Left lung (tissue), 10 donors: ENCODE results near the gene ZSCAN18. TPM values are rescaled to one million over a fixed set of nuclear protein-coding genes. Genes with fewer than 3 reads are reported as not detected.

Experiments
- ATAC-seq: fragments of 200-7000 bp; cut with Tn5 transposase; one replicate; pipeline ENCODE4 v1.9.1; 2020; ENCODE audit warnings: moderate library complexity
- DNase-seq, 4 donors: peaks; one replicate each; pipeline ENCODE4 v3.0.0-alpha.2; 2013 to 2020
- H3K27ac ChIP-seq, 2 donors: fragments of 200-600 bp; sonication (generic) in 1 of 2; one replicate each; pipeline versions ENCODE4 v1.5.0 to v1.8.0; 2020 to 2021
- H3K27me3 ChIP-seq, 2 donors: fragments of 200-600 bp; sonication (generic) in 1 of 2; one replicate each; pipeline versions ENCODE4 v1.5.0 to v1.8.0; 2020 to 2021
- H3K36me3 ChIP-seq, 2 donors: fragments of 200-600 bp; sonication (generic) in 1 of 2; one replicate each; pipeline versions ENCODE4 v1.5.0 to v1.8.0; 2020 to 2021
- H3K4me1 ChIP-seq, 2 donors: fragments of 200-600 bp; one replicate each; pipeline ENCODE4 v1.8.0; 2021
- H3K4me3 ChIP-seq, 2 donors: fragments of 200-600 bp; sonication (generic) in 1 of 2; one replicate each; pipeline versions ENCODE4 v1.5.0 to v1.8.0; 2020 to 2021; ENCODE audit warnings: mild to moderate bottlenecking in 1 of 2
- H3K9me3 ChIP-seq, 2 donors: fragments of 200-600 bp; sonication (generic) in 1 of 2; one replicate each; pipeline versions ENCODE4 v1.5.0 to v1.8.0; 2020 to 2021
- intact Hi-C, 2 donors: fragments of 100-400 bp; cut with DNase I; formaldehyde crosslinking; loops; one replicate each; pipeline versions ENCODE4 v1.11.2 to v1.14.2; 2022
- polyA plus RNA-seq, 6 donors: library from polyadenylated mRNA; unstranded; fragments of 120-200 nt; gene quantifications; one replicate each; pipeline ENCODE4 v1.2.1, GENCODE V29; 2013; ENCODE audit not compliant: insufficient read length in 6 of 6
- total RNA-seq, 2 donors: library from RNA; stranded (reverse); fragmentation: NEBNext Ultra II Directional; extraction: Animal tissue kit (Norgen Biotek cat#: 25700); gene quantifications; one replicate each; pipeline ENCODE4 v1.2.1, GENCODE V29; 2021
- TF ChIP-seq, protein P1 (sequence below), 2 donors: fragments of 200-600 bp; sonication (generic) in 1 of 2; IDR thresholded peaks; one replicate each; pipeline versions ENCODE4 v1.5.0 to v1.8.0; 2021; ENCODE audit warnings: antibody characterized with exemption in 2 of 2
- donor health status: DM: no; HTN: yes; CAD: no.
- donor health status: DM: no; HTN: no; CAD: no.

The ZSCAN18 gene
- total and polyA plus RNA-seq, 8 donors: 32.7 to 91.1 (median 80.8) TPM

DNA sequence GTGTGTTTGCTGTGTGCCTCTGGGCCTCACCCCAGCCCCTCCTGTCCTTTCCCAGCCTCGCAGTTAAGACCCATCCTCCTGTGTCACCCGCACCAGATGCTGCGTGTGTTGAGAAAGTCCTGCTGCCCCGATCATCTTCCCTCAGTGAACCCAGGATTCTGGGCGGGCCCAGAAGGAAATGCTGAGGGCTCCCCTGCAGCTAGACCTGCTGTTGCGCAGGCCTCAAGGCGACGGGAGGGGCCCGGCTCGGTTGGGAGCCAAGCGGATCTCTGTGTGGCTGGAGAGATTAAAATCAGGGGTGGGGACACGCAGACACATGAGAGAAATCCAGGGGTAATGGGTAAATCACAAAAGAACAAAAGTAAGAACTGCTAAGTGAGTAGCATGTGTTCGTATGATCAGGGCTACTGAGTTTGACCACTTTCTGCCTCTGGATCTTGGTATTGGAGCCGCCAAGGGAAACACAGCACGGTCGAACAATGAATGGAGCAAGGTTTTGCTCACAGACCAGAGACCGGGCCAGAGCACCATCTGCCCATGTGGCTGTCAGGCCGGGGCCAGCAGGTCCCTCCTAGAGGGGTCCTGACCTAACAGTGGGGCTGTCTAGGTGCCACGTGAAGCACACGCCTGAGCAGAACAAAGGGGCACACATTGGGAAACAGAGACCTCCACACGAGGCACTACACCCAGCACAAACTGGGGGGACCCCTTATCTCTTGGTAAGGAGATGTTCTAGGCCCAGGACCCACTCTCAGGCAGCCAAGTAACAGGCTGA is 57.1 kb downstream of the ZSCAN18 start:
- no peak for ATAC-seq
- TF ChIP-seq, protein P1, sequence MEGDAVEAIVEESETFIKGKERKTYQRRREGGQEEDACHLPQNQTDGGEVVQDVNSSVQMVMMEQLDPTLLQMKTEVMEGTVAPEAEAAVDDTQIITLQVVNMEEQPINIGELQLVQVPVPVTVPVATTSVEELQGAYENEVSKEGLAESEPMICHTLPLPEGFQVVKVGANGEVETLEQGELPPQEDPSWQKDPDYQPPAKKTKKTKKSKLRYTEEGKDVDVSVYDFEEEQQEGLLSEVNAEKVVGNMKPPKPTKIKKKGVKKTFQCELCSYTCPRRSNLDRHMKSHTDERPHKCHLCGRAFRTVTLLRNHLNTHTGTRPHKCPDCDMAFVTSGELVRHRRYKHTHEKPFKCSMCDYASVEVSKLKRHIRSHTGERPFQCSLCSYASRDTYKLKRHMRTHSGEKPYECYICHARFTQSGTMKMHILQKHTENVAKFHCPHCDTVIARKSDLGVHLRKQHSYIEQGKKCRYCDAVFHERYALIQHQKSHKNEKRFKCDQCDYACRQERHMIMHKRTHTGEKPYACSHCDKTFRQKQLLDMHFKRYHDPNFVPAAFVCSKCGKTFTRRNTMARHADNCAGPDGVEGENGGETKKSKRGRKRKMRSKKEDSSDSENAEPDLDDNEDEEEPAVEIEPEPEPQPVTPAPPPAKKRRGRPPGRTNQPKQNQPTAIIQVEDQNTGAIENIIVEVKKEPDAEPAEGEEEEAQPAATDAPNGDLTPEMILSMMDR (IDR thresholded peaks at IDR 0.05): no peak
- peaks cover 0 to 33% of the 10 kb centered on the region in 2 donors for H3K27me3 ChIP-seq
- H3K9me3 ChIP-seq: peaks cover 0 to 96% of the 10 kb centered on the region in 2 donors
- H3K4me1 ChIP-seq: no peaks in the 10 kb centered on the region
- H3K36me3 ChIP-seq: no peaks in the 10 kb centered on the region
- DNase-seq: no peak
- intact Hi-C loops: no loop called here
- H3K4me3 ChIP-seq: no peak overlapping the region
- H3K27ac ChIP-seq: no peak overlapping the region

DNA sequence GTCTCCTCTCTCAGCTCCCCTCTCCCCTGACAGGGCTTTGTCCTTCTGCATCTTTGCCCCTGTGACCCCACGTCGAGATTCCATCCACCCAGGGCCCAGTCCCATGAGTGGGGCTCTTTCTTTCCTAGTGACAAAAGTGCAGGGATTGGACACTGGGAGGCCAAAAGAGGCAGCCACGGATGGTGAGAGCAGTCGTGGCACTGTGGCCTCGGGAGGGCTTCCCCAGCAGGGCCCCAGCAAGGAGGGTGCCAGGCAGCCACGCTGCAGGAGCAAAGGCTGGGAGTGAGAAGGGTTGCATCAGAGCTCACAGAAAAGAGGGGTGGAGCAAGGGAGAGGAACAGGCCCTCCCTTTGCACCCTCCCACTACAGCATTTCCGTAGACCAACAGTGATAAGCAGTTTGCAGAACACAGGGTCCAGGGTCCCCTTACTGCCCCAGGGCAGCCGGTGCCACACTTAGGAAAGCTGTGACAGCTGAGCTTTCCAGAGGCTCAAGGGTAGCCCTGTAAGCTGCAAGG is 59.3 kb downstream of the ZSCAN18 start:
- no peaks in the 10 kb centered on the region for H3K36me3 ChIP-seq
- peak in 1 of 4 donors; percentile 61 for DNase-seq

DNA sequence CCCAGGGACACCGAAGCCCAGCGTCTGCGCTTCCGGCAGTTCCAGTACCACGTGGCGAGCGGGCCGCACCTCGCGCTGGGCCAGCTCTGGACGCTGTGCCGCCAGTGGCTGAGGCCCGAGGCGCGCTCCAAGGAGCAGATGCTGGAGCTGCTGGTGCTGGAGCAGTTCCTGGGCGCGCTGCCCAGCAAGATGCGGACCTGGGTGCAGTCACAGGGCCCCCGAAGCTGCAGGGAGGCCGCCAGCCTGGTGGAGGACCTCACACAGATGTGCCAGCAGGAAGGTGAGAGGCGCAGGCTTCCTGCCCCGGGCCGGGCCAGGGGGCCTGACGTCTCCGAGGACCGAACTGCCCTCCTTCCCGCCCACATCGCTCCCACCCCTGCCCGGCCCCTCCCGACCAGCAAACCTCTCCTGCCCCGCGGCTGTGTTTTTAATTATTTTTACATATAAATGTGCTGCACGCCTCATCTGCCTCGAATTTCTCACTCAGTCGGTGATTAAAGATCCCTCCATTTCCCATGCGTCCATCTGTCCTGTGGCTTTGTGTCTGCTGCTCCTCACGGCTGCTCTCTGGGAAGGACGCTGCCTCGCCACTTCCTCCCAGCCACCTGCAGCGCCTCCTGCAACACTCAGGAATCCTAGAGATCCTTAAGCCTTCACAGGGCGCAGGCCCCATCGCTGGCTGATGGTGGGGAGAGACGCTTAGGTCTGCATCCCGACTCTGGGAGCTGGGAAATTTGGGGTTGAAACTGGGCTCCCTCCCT is 59.9 kb downstream of the ZSCAN18 start:
- Histone ChIP-seq H3K27me3 (peaks cover 0 to 60% of the 10 kb centered on the region in 2 donors), H3K27ac (no peak overlapping the region), H3K36me3 (no peaks in the 10 kb centered on the region), H3K9me3 (peaks cover 0 to 82% of the 10 kb centered on the region in 2 donors), H3K4me1 (no peaks in the 10 kb centered on the region), H3K4me3 (no peak overlapping the region)
- ATAC-seq (no peak), DNase-seq (peak in 1 of 4 donors; percentile 33)
- intact Hi-C loops: no loop called here
- TF ChIP-seq, protein P1 (IDR thresholded peaks at IDR 0.05): no peak

More for the DNA sequence above, 59.3 kb downstream of the ZSCAN18 start:
- TF ChIP-seq, protein P1 (IDR thresholded peaks at IDR 0.05): no peak
- ATAC-seq: no peak
- Histone ChIP-seq H3K4me3 (no peak overlapping the region), H3K9me3 (peaks cover 0 to 83% of the 10 kb centered on the region in 2 donors), H3K4me1 (no peaks in the 10 kb centered on the region), H3K27ac (no peak overlapping the region), H3K27me3 (peaks cover 0 to 54% of the 10 kb centered on the region in 2 donors)
- intact Hi-C loops: no loop called here

DNA sequence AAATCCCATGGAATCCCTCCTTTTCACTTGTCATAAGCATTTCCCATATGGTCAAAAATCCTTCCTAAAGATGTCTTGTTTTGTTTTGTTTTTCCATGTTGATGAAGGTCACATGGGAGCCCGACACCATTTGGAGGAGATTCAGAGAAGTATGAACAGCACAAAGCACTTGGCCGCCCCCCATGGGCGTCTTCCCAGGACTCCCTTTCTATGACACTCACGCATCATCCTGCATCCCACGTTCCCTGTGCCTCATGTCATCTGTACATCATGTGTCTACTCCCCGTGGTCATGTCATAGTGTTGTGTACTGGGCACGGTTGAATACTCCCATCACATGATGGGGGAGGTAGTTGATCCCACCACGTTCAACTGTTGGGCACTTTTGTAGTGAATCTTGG is 62.2 kb downstream of the ZSCAN18 start:
- ATAC-seq (no peak), DNase-seq (no peak)
- Histone ChIP-seq H3K36me3 (no peaks in the 10 kb centered on the region), H3K27ac (no peak overlapping the region), H3K4me3 (no peak overlapping the region), H3K9me3 (peaks cover 0 to 71% of the 10 kb centered on the region in 2 donors), H3K27me3 (peaks cover 0 to 66% of the 10 kb centered on the region in 2 donors), H3K4me1 (no peaks in the 10 kb centered on the region)
- TF ChIP-seq, protein P1 (IDR thresholded peaks at IDR 0.05): no peak
- intact Hi-C loops: no loop called here

DNA sequence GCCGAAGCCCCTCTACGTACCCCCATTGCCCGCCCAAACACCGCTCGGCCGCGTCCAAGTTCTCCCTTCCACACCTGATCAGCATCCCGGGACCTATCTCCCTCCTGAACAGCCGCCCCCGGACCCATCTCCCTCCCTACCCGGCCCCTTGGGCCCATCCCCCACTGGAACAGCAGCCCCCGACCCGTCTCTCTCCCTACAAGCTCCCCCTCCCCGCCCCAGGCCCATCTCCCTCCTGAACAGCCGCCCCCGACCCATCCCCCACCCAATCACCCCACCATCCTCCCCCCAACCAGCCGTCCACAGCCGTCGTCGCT is 63.6 kb downstream of the ZSCAN18 start:
- H3K27me3 ChIP-seq: peaks cover 0 to 66% of the 10 kb centered on the region in 2 donors
- TF ChIP-seq, protein P1 (IDR thresholded peaks at IDR 0.05): no peak
- no peak overlapping the region for H3K27ac ChIP-seq
- peak overlapping the region; percentile 21 to 37 for H3K4me3 ChIP-seq
- peaks cover 0 to 64% of the 10 kb centered on the region in 2 donors for H3K9me3 ChIP-seq
- H3K4me1 ChIP-seq: no peaks in the 10 kb centered on the region
- ATAC-seq (no peak), DNase-seq (no peak)
- no peaks in the 10 kb centered on the region for H3K36me3 ChIP-seq
- intact Hi-C loops: no loop called here
